SK-N-SH treated with all-trans-retinoic acid at 6 μM for 48 hours (cell line): ENCODE results near the gene YIPF2.

Experiments
- ARNTL ChIP-seq: fragments of 450-650 bp; formaldehyde crosslinking; IDR thresholded peaks from 2 replicates; pipeline ENCODE4 v1.5.0; 2020; ENCODE audit warnings: low read depth, mild to moderate bottlenecking, moderate library complexity, borderline replicate concordance
- ESRRG ChIP-seq: fragments of 250-450 bp; sonication (Bioruptor Pico); IDR thresholded peaks from 2 replicates; pipeline ENCODE4 v1.6.1; 2021; ENCODE audit warnings: mild to moderate bottlenecking
- OSR1 ChIP-seq: fragments of 250-450 bp; sonication (Bioruptor Pico); IDR thresholded peaks from 2 replicates; pipeline ENCODE4 v1.8.0; 2022; ENCODE audit warnings: moderate library complexity, mild to moderate bottlenecking, inconsistent platforms
- RARB ChIP-seq: fragments of 250-450 bp; sonication (Bioruptor Pico); IDR thresholded peaks from 2 replicates; pipeline ENCODE4 v1.8.0; 2021; ENCODE audit warnings: mild to moderate bottlenecking, moderate library complexity
- SNAI2 ChIP-seq: fragments of 250-450 bp; sonication (Bioruptor Pico); IDR thresholded peaks from 2 replicates; pipeline ENCODE4 v1.5.0; 2020; ENCODE audit warnings: mild to moderate bottlenecking, moderate library complexity
- TCF4 ChIP-seq: fragments of 250-450 bp; sonication (Bioruptor Pico); IDR thresholded peaks from 2 replicates; pipeline ENCODE4 v1.8.0; 2021; ENCODE audit warnings: mild to moderate bottlenecking, moderate library complexity, borderline replicate concordance
- TOX ChIP-seq: fragments of 250-450 bp; sonication (Bioruptor Pico); IDR thresholded peaks from 2 replicates; pipeline ENCODE4 v1.8.0; 2021; ENCODE audit warnings: mild to moderate bottlenecking, moderate library complexity, borderline replicate concordance
- ZC3H10 ChIP-seq: fragments of 250-450 bp; sonication (Bioruptor Pico); IDR thresholded peaks from 2 replicates; pipeline ENCODE4 v1.5.1; 2021; ENCODE audit warnings: mild to moderate bottlenecking, moderate library complexity
- ZFP30 ChIP-seq: fragments of 450-650 bp; formaldehyde crosslinking; IDR thresholded peaks from 2 replicates; pipeline ENCODE4 v1.5.0; 2022; ENCODE audit warnings: mild to moderate bottlenecking, moderate library complexity
- ZNF565 ChIP-seq: fragments of 450-650 bp; formaldehyde crosslinking; conservative IDR thresholded peaks from 2 replicates; pipeline ENCODE4 v1.5.0; 2020; ENCODE audit warnings: low read depth, mild to moderate bottlenecking, moderate library complexity
- TF ChIP-seq, protein P1 (sequence below): fragments of 250-450 bp; sonication (Bioruptor Pico); IDR thresholded peaks from 2 replicates; pipeline ENCODE4 v1.5.1; 2020; ENCODE audit warnings: low read depth, mild to moderate bottlenecking, moderate library complexity
- TF ChIP-seq, protein P2 (sequence below): fragments of 250-450 bp; sonication (Bioruptor Pico); IDR thresholded peaks from 2 replicates; pipeline ENCODE4 v1.8.0; 2020; ENCODE audit warnings: mild to moderate bottlenecking, moderate library complexity, borderline replicate concordance
- TF ChIP-seq, protein P3 (sequence below): fragments of 250-450 bp; sonication (Bioruptor Pico); IDR thresholded peaks from 2 replicates; pipeline ENCODE4 v1.5.1; 2021; ENCODE audit warnings: mild to moderate bottlenecking, moderate library complexity

DNA sequence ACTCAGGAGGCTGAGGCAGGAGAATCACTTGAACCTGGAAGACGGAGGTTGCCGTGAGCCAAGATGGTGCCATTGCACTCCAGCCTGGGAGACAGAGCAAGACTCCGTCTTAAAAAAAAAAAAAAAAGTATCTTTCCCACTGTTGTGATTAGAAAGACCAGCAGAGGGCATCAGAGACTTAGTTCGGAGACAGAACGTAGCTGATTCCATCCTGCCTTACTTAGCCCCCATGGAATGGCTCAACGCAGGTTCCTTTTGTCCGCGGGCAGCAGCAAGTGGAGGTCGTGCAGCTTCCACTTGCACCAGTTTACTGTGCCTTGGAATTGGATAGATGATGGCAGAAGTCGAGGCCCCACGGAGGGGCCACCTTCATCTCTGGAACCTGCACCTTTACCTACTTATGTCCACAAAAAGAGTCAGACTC lies 8.2 kb upstream of the YIPF2 start:
- TF ChIP-seq, protein P1, sequence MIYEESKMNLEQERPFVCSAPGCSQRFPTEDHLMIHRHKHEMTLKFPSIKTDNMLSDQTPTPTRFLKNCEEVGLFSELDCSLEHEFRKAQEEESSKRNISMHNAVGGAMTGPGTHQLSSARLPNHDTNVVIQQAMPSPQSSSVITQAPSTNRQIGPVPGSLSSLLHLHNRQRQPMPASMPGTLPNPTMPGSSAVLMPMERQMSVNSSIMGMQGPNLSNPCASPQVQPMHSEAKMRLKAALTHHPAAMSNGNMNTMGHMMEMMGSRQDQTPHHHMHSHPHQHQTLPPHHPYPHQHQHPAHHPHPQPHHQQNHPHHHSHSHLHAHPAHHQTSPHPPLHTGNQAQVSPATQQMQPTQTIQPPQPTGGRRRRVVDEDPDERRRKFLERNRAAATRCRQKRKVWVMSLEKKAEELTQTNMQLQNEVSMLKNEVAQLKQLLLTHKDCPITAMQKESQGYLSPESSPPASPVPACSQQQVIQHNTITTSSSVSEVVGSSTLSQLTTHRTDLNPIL (CRISPR knock-in tag): no peak
- TF ChIP-seq SNAI2: no peak
- TF ChIP-seq, protein P2, sequence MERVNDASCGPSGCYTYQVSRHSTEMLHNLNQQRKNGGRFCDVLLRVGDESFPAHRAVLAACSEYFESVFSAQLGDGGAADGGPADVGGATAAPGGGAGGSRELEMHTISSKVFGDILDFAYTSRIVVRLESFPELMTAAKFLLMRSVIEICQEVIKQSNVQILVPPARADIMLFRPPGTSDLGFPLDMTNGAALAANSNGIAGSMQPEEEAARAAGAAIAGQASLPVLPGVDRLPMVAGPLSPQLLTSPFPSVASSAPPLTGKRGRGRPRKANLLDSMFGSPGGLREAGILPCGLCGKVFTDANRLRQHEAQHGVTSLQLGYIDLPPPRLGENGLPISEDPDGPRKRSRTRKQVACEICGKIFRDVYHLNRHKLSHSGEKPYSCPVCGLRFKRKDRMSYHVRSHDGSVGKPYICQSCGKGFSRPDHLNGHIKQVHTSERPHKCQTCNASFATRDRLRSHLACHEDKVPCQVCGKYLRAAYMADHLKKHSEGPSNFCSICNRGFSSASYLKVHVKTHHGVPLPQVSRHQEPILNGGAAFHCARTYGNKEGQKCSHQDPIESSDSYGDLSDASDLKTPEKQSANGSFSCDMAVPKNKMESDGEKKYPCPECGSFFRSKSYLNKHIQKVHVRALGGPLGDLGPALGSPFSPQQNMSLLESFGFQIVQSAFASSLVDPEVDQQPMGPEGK (CRISPR knock-in tag): no peak
- no peak for TF ChIP-seq ESRRG (CRISPR knock-in tag)
- TF ChIP-seq TCF4 (CRISPR knock-in tag): no peak
- TF ChIP-seq ZFP30 (CRISPR knock-in tag): no peak
- TF ChIP-seq, protein P3, sequence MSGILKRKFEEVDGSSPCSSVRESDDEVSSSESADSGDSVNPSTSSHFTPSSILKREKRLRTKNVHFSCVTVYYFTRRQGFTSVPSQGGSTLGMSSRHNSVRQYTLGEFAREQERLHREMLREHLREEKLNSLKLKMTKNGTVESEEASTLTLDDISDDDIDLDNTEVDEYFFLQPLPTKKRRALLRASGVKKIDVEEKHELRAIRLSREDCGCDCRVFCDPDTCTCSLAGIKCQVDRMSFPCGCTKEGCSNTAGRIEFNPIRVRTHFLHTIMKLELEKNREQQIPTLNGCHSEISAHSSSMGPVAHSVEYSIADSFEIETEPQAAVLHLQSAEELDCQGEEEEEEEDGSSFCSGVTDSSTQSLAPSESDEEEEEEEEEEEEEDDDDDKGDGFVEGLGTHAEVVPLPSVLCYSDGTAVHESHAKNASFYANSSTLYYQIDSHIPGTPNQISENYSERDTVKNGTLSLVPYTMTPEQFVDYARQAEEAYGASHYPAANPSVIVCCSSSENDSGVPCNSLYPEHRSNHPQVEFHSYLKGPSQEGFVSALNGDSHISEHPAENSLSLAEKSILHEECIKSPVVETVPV (CRISPR knock-in tag): no peak
- TF ChIP-seq ZNF565 (CRISPR knock-in tag): no peak
- no peak for TF ChIP-seq TOX (CRISPR knock-in tag)
- TF ChIP-seq OSR1 (CRISPR knock-in tag): no peak
- TF ChIP-seq RARB (CRISPR knock-in tag): no peak
- no peak for TF ChIP-seq ZC3H10 (CRISPR knock-in tag)
- TF ChIP-seq ARNTL (CRISPR knock-in tag): no peak
